NCI-H345 treated with DMSO at 0.1 percent for 48 hours (cell line): ENCODE results near the gene TOMM40L.
"Not testable (repeated sequence)": the region's sequence is repeated elsewhere in the genome, so short reads cannot be mapped to it uniquely, and the experiment has no call there.

Source experiments
- DNase-seq: peaks from one replicate; lab custom pipeline; 2025; ENCODE audit not compliant: unreplicated experiment; lab: John Stamatoyannopoulos, UW

The TOMM40L gene

DNA sequence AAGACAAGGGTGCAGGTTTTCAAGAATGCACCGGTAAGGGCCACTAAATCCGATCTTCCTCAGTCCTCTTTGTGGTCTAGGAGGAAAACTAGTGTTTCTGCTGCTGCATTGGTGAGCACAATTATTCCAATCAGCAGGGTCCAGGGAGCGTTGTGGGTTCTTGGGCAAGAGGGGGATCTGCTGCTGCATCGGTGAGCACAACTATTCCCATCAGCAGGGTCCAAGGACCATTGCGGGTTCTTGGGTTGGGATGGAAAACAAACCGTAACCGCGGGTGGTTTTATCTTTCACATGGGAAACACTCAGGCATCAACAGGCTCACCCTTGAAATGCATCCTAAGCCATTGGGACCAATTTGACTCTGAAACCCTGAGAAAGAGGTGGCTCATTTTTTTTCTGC, 25.7 kb downstream of the TOMM40L start:
- no peak for DNase-seq

GRCh38 chr1:161255302-161255701, 29.4 kb downstream of the TOMM40L start:
- not testable (repeated sequence) for DNase-seq

DNA sequence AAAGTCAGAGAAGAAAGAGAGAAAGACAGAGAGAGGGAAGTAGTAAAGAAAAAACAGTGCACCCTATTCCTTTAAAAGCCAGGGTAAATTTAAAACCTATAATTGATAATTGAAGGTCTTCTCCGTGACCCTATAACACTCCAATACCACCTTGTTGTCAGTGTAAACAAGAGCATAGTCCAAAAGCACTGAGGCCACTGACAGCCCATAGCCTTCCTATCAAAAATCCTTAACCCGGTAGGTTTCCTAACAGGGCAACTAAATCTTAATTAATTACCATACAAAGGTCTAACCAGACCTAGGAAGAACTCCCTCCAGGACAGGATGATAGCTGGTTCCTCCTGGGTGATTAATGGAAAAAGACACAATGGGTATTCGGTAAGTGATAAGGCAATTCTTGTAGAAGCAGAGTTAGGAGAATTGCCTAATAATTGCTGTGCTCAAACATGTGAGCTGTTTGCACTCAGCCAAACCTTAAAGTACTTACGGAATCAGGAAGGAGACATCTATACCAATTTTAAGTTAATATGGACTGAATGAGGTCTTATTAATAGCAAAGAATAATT, 30.2 kb downstream of the TOMM40L start:
- DNase-seq: not testable (repeated sequence)

DNA sequence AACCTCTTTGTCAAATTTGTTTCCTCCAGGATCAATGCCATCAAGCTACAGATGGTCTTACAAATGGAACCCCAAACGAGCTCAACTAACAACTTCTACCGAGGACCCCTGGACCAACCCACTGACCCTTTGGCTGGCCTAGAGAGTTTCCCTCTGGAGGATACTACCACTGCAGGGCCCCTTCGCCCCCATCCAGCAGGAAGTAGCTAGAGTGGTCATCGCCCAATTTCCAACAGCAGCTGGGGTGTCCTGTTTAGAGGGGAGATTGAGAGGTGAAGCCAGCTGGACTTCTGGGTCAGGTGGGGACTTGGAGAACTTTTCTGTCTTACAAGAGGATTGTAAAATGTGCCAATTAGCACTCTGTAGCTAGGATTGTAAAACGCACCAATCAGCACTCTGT, 31.2 kb downstream of the TOMM40L start:
- DNase-seq: not testable (repeated sequence)

DNA sequence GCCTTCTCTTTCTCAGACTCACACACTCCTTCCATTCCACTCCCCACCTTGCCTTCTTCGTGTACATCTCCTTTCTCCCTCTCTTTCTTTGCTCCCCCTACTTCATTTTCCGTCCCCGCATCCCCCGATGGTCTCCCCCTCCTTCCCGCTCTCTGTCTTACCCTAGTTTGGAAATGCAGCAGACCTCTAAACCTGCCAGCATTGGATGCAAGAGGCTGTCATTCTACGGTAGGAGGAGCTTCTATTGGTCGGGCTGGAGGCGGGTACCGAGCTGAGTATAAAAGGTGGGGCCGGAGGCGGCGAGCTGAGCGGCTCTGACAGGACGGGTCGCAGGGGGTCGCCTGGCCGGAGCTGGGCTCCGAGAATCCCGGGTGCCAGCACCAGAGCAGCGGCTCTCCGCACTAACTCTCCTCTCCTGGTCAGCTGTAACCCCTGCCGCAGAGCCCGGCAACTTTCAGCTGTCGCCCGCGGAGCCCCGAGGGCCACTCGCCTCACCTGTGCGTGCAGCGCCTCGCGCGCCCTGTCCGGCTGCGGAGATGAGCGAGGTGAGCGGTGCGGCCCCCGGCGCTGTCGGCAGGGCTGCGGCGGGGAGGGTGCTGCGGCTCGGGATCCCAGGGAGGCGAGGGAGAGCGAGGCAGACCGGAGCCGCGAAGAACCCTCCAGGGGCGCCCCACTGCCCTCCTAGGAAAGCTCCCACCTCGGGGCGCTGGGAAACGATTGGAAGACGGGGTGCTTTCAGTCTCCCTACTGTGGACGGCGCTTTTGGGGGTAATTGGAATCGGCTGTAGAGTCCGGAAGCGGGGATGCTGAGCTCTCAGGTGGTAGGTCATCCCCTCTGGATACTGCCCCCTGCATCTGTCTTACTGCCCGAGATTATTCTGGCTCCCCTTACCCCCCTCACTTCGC, 32.8 kb downstream of the TOMM40L start, which contains the start of gene PCP4L1:
Gene PCP4L1, plus strand, starts transcription at position 307 of the 906 bp plus-strand sequence. Its CDS starts 230 bp downstream, at position 537.
- peak; percentile 17 for DNase-seq

DNA sequence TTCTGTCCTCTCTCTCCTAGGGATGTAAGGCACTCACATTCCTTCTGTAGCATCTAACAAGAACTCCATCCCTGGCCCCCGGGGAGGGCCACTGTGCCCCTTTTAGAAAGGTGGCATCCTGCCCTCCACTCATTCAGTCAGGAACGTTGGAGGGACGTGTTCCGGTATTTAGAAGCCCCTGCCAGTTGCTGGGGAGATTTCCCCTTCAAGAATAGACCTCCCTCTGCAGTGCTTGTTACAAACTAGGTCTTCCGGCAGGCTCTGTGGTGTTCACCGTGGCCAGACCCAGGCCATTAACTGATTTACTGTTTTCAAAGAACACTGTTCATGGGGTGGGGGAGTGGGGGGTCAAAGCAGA, 33.5 kb downstream of the TOMM40L start:
- no peak for DNase-seq

GRCh38 chr1:161259765-161260164, 33.9 kb downstream of the TOMM40L start:
- DNase-seq: no peak

DNA sequence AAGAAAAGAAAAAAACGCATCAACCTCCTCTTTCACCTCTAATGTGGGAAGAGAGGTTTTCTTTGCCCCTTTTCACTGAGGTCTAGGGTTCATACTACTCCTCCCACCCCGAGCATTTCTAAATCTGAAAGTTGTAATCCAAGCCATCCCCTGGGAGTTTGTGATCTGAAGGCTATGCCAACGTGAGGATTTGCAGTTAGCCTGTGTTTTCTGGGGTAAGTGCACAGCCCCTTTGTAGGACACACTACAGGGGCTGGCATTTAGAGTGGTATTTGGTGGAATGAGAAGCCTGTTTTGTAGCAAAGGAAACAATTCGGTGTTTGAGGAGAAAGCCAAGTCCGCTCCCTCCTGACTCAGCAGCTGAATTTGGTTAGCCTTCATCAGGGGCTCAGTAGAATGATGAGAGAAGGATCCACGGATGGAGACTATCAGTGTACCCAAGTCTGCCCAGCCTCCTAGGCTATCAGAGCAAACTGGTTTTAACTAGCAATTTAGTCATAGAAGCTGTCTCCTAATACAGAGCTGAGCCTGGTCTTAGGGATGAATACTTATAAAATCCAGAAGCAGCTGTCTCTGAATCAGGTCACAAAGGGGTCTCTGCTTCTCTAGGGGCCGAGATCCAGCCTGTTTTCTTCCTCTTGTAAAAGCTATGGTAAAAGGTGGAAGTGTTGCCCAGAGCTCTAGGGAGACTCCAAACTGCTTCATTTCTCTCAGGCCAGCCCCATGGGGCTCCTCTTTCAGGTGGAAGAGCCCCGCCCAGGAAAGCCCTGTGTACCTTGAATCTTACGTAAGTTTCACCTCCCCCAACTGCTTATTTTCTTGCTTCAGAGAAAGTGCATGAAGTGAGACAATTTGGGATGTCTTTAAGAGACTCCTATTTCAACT, 34.8 kb downstream of the TOMM40L start:
- DNase-seq: no peak

DNA sequence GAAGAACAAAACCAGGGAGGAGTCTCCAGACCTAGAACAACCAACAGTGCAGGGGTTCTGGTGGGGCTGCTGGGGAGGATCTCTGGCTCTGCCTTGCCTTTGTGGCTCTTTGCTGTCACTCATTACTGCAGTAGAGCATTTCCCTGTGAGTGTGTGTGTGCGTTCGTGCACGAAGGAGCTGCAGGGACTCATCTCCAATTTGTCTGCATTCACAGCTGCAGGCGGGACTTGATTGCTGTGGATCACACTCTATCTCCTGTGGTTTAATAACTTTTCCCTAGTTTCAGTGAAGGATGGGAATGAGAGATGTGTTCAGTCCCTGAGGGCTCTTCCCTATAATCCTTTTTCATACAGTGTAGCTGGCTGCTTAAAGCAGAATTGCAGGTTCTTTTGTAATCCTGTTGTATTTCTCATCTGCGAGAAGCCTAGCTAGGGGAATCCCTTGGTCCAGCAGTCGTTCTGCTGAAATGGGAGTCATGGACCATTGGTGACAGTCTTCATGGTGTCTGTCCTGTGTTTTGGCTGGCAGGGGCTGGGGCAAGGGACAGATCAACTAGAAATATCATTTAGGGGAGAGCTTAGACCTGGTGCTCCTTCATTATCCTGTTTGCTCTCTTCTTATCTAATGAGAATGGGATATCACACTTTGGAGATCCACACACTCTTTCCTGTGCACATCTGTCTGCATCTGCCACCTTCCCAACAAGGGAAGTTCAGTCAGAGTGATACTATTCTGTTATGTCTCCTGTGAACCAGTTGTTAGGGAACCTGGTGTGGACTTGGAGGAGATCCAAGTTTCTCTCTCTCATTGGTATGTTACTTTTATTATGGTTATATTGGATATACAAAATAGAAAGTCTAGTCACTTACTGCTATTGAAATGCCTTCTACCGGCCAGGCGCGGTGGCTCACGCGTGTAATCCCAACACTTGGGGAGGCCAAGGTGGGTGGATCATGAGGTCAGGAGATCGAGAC, 35.7 kb downstream of the TOMM40L start:
- no peak for DNase-seq

GRCh38 chr1:161265305-161265704, 39.4 kb downstream of the TOMM40L start:
- no peak for DNase-seq

- DNase-seq: no peak
Measured at GRCh38 chr1:161266202-161266601, 40.3 kb downstream of the TOMM40L start.

- DNase-seq: no peak
Measured at GRCh38 chr1:161266836-161267235, 41.0 kb downstream of the TOMM40L start.

- DNase-seq: no peak
Measured at GRCh38 chr1:161267321-161267720, 41.5 kb downstream of the TOMM40L start.

DNA sequence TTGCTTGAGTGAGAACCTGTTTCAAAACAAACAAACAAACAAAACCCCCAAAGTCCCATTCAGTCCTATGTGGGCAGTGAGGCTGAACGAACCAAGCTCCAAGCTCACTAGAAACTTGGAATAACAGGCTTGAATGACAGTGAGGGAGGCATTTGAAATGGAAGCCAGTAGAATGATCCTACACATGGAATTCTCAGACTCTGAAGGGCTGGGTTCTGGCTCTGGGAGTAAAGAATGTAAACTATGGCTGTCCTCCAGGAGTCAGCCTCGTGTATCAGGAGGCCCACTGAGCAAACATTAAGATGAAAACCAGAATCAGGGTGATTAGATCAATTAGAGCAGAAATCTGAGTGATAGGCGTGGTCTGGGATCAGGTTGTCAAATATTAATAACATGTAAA, 47.5 kb downstream of the TOMM40L start:
- no peak for DNase-seq

DNA sequence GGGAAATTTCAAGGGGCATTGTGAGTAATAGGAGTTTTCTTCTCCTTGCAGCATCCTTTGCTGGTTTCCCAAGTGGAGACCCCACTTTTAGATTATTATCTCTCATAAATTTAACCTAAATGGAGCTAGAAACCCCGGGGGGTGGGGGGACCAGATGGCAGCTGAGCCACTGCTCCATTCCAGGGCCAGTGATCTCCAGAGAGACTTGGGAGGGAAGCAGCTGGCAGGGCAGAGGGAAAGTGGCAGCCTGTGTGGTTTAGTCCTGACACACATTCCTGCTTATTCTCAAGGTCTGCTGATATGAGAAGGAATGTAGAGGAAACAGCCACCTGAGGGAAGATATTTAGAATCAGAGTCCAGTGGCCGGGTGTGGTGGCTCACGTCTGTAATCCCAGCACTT, 49.0 kb downstream of the TOMM40L start:
- DNase-seq: no peak
